NOMO-1 (cell line): Measurements from ENCODE around the gene POP4.
"Not testable (repeated sequence)": the region's sequence is repeated elsewhere in the genome, so short reads cannot be mapped to it uniquely, and the experiment has no call there.

Experiments used
- DNase-seq, 2 experiments: peaks; one replicate each; lab custom pipeline; 2025; ENCODE audit not compliant: unreplicated experiment in 2 of 2; lab: John Stamatoyannopoulos, UW

POP4 gene

DNA sequence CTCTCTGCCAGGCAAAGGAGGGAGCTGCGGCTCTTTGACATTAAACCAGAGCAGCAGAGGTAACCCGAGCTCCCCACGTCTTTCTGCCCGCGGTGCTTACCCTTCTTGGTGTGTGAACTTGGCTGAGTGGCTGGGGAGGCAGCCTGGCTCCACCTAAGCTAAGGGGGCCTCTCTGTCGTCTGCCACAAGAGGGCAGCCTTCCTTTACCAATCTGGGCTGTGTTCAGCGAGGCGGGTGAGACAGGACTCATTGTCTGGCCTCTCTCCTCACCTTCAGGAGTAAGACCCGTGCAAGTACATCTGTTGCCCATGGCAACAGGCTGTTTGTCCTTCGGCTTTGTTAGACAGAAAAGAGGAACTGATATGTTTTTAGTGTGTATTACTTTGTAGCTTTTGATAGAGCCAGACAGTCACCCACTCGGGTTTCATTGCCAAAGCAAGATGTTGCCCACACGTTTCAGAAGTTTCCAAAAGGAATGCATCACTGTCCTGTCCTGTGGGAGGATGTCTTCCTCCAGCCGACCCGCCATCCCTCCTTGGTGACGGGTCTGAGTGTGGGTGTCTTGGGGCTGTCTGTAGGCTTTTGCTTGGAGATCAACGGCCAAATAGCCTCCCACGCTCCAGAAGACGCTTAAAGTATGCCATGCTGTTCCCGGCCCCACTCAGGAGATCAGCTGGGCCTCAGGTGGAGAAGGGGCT lies 4.6 kb downstream of the POP4 start:
- DNase-seq = peak; percentile 69 to 74

DNA sequence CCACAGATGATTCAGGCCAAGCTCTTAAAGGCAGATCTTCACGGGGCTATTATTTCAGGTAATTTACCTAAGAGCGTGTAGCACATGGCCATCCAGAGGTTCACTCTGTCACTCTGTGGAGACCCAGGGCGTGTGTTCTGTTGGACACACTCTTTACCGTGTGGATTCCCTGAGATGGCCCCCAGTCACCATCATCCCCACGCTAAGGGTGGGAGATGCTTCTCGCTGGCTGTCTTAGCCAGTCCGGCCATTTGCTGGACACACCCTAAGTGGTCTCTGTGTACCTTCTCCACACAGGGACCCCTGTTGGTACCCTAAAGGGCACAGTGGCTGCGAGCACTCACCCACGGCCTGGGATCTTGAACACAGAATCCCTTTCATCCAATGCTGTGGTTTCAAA lies 6.0 kb downstream of the POP4 start:
- DNase-seq = no peak

DNA sequence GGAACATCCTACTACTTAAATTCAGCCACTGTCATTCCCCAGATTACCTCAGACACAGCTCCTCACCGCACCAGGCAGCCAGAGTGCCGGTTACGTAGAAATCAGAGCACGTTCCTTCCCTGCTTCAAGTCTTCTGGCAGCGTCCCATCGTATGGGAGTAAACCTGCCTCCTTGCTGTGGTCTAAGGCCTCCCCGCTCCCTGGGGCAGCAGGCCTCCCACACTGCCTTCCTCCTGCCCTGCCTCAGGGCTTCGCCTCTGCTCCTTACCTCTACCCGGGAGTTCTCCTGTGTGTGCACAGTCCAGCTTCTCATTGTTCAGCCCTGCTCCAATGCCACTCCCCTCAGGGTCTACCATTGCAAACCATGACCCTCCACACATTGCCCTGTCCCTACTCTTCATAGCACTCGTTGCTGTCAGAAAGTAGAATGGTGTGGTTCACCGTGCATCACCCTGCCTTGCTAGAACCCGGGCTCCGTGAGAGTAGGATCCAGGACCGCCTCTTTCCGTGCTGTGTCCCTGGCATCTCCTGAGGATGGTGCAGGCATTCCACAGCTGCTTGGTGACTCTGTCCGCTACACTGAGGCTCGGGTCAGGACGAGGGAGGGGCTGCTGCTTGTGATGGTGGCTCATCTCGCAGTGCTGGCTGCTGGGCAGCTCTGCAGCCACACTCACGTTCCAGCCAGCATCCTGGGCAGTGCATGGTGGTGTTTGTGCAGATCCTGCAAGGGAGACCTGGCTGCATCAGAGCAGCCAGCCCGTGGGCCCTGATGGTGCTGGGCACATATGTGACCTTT lies 6.9 kb downstream of the POP4 start:
- no peak for DNase-seq

DNA sequence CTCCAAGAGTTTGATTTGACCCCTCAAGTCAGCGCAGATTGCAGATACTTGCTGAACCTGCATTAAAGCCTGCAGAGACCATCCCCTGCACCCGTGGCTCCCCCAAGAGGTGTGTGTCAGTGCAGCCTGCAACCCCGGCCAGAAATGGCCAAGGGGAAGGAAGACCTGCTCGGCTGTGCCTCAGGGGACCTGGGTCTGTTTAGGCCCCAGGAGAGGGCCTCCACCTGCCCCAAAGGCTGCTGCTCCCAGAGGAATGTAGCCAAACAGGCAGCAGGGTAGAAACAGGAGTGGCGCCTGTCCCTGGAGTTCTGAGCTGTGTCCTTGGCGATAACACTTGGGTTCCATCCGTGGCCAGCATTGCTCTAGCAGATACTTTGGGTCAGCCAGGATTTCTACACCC lies 8.0 kb downstream of the POP4 start:
- no peak for DNase-seq

DNA sequence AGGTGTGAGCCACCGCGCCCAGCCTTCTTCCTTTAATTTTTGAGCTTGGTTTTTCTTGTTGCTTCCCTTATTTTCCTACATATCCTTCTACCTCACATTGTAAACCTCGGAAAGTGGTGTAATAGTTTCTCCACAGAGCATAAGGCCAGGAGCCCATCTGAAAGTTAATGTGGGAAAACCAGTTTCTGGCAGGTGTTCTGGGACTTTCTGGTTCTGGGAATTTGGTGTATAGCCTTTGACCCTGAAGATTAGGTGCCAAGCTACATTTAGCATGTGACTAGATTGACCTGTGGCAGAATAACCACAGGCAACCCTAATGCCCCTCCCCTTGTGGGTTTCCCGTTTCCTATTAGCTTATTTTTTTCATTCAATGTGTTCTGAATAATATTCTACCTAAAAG lies 8.7 kb downstream of the POP4 start:
- DNase-seq = no peak

DNA sequence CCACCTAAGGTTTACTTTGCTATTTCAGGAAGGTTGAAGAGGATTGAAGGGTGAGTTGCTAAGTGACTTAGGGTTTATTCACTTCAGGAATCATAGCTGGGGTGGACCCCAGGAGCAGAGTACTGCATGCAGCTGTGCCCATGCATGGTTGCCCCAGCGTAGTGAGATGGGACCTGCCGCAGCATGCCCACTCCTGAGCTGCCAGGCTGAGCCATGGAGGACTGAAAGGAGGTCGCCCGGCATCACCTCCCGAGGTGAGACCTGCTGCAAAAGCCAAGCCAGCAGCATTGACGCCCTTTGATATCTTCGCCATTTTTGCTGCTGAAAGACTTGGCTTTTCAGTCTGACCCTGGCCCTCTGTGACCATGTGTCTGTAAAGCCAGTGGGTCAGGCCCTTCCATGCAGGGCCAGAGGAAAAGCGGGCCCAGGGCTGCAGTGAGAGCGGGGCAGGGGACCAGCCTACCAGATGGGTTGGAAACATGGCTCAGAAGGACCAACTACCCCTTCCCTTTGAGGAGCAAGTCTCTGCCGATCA lies 9.9 kb downstream of the POP4 start:
- no peak for DNase-seq

DNA sequence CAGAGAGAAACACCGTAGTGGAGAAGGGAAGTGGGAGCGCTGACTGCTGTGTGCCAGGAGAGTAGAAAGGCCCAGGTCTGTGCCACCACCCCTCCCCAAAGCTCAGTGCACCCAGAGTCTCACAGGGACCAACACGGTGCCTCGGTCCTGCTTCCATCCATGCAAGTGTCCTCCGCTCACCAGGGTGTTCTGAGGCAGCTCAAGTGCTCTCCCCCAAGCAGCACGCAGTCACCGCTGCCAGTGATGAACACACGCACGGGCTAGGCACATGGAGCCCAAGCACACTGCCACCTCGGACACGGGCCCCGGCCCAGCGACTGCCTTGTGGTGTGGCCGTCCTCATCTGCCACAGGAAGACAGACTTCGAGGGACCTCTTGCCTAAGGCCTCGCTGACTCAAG lies 10.5 kb downstream of the POP4 start:
- DNase-seq = no peak

DNA sequence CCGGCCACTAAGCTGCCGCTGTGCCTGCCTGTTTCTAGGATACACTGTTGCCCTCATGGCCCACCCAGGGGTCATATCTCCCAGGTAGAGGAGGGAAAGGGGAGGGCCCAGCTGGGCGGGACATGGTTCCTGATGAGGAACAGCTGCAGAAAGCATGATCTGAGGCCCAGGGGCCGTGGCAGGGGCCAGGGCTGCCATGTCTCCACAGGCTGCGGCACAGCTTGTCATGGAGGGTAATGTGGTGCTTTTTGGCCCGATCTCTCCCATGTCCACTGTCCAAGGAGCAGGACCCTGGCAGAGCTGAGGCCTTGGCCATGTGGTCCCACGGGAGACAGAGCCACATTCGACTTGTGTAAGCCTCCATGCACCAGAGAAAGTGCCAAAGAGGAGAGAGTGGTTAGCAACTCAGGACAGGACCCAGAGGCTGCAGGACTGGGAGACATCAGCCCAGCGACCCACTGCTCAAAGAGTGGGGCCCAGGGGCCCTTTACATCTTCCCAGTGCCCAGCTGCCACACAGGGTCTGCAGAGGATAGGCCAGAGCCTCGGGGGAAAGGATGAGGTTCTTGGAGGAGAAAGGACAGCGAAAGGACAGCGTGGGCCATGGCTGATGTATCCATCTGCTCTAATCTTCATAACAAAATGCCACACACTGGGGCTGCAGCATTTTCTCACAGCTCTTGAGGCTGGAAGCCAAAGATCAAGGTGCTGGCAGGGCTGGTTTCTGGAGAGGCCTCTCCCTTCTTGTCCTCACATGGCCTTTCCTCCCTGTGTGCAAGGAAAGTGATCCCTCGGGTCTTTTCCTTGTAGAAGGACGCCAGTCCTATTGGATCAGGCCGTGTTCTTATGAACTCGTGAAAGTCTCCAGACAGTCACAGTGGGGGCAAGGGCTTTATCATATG lies 11.5 kb downstream of the POP4 start:
- no peak for DNase-seq

DNA sequence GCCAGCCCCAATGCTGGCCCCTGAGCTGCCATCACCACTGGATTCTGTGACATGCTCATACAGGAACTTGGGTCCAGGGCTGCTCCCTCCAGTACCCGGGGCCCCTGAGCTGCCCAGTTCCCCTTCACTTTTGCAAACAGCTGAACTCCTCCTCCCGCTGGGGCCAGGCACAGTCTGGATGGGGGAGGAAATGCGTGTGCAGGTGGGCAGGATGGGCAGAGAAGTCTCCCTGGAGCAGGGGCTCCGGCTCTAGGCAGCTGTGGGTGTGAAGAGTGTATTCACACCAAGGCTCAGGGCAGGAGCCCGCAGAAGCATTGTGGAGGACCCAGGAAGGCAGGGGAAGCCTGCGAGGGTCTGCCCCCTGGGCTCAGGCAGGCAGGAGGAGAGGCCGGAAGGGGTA lies 12.4 kb downstream of the POP4 start:
- no peak for DNase-seq

DNA sequence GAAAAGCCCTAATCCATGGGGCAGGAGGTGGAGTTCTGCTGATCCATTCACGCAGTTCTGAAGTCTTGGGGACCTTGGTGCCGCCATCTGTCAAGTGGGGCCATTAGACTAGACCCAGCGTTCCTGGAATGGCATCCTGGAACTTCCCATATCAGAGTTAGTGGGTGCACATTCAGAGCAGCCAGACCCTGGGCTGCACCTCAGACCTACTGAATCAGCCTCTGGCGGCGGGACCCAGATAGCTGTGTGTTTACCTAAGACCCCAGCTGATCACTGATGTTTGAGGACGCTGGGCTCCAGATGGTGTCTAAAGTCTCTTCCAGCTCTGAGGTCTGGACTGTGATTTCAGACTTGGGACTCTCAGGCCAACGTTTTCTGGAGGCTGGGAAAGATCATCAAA lies 12.8 kb downstream of the POP4 start:
- DNase-seq = no peak

DNA sequence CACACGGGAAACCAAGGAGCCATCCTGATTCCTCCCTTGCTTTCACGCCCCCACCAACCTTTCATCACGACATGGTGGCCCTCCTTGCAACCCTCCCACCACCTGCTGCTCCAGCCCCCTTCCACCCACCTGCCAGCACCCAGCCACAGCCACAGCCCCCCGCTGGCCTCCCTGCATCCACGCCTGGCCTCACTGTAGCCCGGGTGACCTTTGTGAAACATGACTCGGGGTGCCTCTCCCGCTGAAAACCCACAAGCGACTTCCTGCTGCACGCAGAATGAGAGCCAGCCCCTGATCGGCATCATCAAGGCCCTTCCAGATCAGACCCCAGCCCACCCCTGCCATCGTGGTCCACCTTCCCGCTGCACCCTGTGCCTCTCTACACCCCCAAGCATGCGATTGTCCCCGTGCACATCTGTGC lies 14.9 kb downstream of the POP4 start:
- DNase-seq = no peak

DNA sequence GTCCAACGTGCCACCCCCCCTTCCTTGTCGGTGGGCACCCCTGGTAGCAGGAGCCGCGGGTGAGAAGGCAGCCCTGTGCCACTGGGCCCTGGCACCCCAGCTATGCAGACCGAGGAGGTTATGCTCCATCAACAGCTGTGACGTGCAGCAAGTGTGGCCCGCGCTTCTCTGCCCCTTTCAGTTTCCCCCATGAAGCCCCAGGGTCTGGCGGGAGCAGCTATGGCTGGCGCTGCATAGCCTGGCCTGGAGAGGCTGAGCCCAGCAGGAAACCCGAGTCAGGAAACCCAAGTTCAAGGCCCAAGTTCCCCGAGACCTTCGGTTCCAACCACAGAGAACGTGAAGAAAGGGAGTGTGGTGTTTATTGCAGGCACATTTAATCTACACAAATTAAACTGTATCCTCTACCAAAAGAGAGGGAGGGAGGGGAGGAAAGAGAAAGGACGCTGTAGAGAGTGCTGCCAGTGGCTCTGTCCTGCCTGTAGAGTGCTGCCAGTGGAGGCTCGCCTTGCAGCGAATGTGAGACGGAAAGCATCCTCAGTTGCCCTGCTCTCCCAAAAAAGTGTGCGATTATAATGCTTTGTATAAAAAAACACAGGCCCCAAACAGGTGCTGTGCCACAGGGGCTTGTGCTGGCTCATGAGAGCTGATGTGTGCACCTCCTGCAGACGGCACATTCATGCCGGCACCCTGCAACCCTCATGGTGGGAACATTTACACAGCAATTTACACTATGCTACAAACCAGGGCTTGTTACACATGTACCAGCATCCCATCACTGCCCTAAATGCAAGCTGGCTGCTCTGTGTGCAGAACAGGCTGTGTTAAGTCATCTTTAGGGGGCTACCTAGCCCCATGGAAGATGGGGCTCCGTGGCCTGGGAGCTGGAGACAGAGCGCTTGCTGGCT lies 16.3 kb downstream of the POP4 start:
- no peak for DNase-seq

DNA sequence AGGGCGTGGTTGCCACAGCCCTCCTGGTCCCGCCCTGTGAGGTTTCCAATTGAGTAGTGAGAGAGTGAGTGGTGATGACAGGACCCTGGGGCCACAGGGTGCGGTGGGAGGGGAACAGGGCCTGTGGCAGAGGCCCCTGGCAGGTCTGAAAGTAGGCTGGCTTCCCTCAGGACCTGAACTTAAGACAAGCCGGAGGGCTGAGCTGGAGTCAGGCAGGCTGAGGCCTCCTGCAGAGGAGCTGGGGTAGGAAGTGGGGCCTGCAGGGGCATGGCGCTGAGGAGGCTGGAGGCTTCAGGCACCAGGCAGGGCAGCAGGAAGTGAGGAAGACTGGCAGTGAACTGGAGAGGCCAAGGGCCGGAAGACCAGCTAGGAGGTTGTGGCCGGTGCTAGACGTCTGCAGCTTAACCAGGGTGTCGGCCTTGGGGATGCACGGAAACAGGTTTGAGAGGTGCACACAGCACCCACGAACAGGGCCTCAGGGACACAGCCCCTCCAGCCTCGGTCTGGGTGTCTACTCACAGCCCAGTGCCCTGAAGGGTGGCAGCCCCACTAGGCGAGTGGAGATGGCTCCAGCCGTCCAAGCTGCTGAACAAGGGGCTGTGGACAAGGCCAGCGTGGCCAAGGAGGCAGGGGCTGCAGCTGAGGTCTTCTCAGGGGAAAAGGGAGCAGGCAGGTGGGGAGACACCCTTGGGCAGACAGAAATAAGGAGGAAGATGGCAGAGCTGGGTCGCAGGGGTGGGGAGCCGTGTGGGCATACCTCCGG lies 17.8 kb downstream of the POP4 start:
- no peak for DNase-seq

DNA sequence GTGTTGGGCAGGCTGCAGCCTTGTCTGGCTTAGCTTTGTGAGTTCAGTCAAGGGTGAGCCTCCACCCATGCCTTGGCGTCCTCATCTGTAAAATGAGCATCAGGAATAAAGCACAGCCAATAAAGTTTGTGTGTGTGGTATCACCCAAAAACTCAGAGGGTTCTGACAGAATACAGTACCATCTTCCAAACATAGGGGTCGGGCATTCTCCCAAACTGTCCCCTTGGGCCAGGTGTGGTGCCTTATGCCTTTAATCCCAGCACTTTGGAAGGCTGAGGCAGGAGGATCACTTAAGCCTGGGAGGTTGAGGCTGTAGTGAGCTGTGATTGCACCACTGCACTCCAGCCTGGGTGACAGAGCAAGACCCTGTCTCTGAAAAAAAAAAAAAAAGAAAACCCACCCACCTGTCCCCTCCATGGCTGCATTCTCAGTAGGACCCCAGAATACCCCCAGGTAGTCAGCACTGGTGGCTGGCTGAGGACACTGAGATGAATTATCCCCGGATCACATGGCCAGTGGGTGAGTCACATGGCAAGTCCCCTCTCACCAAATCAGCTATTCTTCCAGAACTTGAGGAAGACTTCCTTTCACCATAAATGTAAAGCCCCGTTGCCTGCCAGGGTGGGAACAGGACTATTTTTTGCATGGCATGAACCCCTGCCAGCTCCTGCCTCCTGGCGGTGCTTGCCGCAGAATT lies 18.6 kb downstream of the POP4 start:
- no peak for DNase-seq

DNA sequence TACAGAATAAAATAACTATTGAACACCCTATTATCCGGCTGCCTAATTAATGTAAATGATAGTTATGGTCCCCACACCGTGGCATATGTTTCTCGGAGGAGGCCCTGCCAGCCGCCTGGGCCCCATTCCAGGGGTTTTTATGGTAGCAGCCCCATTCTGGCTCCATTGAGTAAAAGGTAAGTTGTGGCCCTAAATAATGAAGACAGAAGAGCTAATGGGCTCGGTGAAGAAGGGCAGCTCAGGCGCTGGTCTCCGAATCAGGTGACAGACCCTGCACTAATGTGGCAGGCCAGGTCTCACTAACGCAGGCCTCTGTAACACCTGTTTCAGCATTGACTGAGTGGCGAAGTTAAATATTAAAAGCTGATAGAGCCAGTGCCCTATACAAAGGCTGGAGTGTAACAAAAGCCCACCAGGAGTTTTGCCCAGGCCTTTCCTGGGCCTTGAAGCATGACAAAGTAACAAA lies 19.1 kb downstream of the POP4 start:
- no peak for DNase-seq

DNA sequence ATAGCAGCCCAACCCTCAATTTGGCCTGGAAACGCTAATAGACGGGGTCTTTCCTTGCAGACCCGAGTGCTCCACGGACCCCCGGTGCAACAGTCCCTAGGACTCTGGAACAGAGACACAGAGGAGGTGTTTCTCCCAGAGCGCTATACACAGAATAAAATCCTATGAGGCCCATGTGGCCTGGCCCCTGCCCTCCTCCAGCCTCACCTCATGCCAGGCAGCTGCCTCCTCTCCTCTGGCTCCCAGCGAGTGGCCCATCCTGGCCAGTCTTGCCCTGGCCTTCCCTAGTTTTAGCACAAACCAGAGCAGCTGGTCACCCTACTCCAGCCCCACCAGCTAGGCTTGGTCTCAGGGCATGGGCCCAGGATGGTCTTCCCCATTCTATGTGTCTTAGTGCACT lies 20.3 kb downstream of the POP4 start:
- DNase-seq = no peak

DNA sequence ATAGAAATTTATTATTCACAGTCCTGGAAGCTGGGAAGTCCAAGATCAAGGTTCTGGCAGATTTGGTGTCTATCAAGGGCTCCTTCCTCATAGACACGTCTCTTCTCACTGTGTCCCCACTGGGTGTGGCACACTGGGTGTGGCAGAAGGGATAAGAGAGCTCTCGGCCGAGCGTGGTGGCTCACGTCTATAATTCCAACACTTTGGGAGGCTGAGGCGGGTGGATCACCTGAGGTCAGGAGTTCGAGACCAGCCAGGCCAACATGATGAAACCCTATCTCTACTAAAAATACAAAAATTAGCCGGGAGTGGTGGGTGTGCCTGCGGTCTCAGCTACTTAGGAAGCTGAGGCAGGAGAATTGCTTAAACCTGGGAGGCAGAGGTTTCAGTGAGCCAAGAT lies 20.7 kb downstream of the POP4 start:
- DNase-seq = not testable (repeated sequence)

DNA sequence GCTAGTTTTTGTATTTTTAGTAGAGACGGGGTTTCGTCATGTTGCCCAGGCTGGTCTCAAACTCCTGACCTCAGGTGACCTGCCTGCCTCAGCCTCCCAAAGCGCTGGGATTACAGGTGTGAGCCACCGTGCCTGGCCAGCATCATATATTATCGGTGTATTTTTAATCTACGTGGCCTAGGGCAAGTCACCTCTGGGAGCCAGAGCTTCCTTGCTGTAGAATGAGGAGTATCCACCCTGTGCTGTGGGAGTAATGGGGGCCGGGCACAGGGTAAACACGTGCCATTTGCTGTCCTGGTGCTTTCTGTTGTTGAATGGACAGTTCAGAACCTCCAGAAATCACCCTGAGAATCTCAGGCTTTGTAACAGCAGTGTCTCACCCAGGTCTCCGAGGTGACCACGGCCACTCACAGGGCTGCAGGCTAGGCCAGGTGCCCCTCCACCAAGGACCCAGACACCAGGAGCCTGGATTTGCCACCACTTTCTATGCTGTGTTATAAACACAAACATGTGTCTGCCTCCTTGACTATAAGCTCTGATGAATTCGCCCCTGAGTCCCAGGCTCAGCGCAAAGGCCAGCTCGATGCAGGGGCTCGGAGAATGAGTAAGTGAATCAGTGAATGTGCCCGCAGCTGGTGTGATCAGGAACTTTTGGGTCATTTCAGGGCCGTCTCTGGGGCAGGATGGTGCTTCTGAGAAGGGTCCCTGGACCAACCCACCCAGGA lies 22.7 kb downstream of the POP4 start:
- DNase-seq = no peak
